ENCODE measurements around the gene RTL5. TPM values are rescaled to one million over a fixed set of nuclear protein-coding genes. Genes with fewer than 3 reads are reported as not detected.

RTL5 gene
- total and polyA plus RNA-seq, 2 experiments from 2014 or later, result 2.5 to 2.6 TPM

- H3K4me2 ChIP-seq, result no peak overlapping the region
- TF ChIP-seq CTCF (IDR thresholded peaks at IDR 0.05; ENCODE audit: poor library complexity), result no peak
- TF ChIP-seq EZH2 (IDR thresholded peaks at IDR 0.05; ENCODE audit: borderline replicate concordance), result no peak
- TF ChIP-seq EZH2phosphoT487 (IDR thresholded peaks at IDR 0.05; ENCODE audit: low read depth, severe bottlenecking, unreplicated experiment), result no peak
- no peaks in the 10 kb centered on the region for H3K36me3 ChIP-seq (replicated peaks; ENCODE audit: insufficient read depth, low read depth)
- H3K9me2 ChIP-seq (replicated peaks; ENCODE audit: insufficient read depth), result no peaks in the 10 kb centered on the region
- H4K20me1 ChIP-seq (ENCODE audit: insufficient read depth, poor library complexity, severe bottlenecking), result no peaks in the 10 kb centered on the region
- H3K4me3 ChIP-seq, result no peak overlapping the region
- DNase-seq (ENCODE audit: low spot score), result no peak
- H3K79me2 ChIP-seq, result no peaks in the 10 kb centered on the region
- no peaks in the 10 kb centered on the region for H3K4me1 ChIP-seq (ENCODE audit: insufficient read depth)
- H3K27ac ChIP-seq, result no peak overlapping the region
- no peaks in the 10 kb centered on the region for H3K27me3 ChIP-seq
- WGBS (ENCODE audit: low lambda C conversion rate, missing lambda C conversion rate), result 55% methylated on average over 4 of the region's 4 CpGs
- H3K9me3 ChIP-seq (ENCODE audit: low read depth), result no peaks in the 10 kb centered on the region
- no peak overlapping the region for H2AFZ ChIP-seq
Observed at GRCh38 chrX:72102760-72103159, 29.0 kb downstream of the RTL5 start.

- H3K79me2 ChIP-seq, result no peaks in the 10 kb centered on the region
- H3K9me2 ChIP-seq (replicated peaks; ENCODE audit: insufficient read depth), result no peaks in the 10 kb centered on the region
- H3K36me3 ChIP-seq (replicated peaks; ENCODE audit: insufficient read depth, low read depth), result no peaks in the 10 kb centered on the region
- H3K27ac ChIP-seq, result no peak overlapping the region
- no peak overlapping the region for H3K4me2 ChIP-seq
- H2AFZ ChIP-seq, result no peak overlapping the region
- H3K4me3 ChIP-seq, result no peak overlapping the region
- no peaks in the 10 kb centered on the region for H3K9me3 ChIP-seq (ENCODE audit: low read depth)
- no peaks in the 10 kb centered on the region for H4K20me1 ChIP-seq (ENCODE audit: insufficient read depth, poor library complexity, severe bottlenecking)
- DNase-seq (ENCODE audit: low spot score), result no peak
- no peaks in the 10 kb centered on the region for H3K27me3 ChIP-seq
- TF ChIP-seq EZH2 (IDR thresholded peaks at IDR 0.05; ENCODE audit: borderline replicate concordance) (no peak), CTCF (IDR thresholded peaks at IDR 0.05; ENCODE audit: poor library complexity) (no peak), EZH2phosphoT487 (IDR thresholded peaks at IDR 0.05; ENCODE audit: low read depth, severe bottlenecking, unreplicated experiment) (no peak)
- H3K4me1 ChIP-seq (ENCODE audit: insufficient read depth), result no peaks in the 10 kb centered on the region
- 72% methylated on average over 2 of the region's 2 CpGs for WGBS (ENCODE audit: low lambda C conversion rate, missing lambda C conversion rate)
Observed at GRCh38 chrX:72102126-72102525, 29.6 kb downstream of the RTL5 start.

GRCh38 chrX:72101597-72102037, 30.1 kb downstream of the RTL5 start:
- no peak overlapping the region for H2AFZ ChIP-seq
- H3K9me3 ChIP-seq (ENCODE audit: low read depth), result no peaks in the 10 kb centered on the region
- no peak overlapping the region for H3K4me2 ChIP-seq
- H3K27me3 ChIP-seq, result no peaks in the 10 kb centered on the region
- WGBS (ENCODE audit: low lambda C conversion rate, missing lambda C conversion rate), result 46% methylated on average over 4 of the region's 4 CpGs
- DNase-seq (ENCODE audit: low spot score), result no peak
- TF ChIP-seq EZH2phosphoT487 (IDR thresholded peaks at IDR 0.05; ENCODE audit: low read depth, severe bottlenecking, unreplicated experiment) (no peak), EZH2 (IDR thresholded peaks at IDR 0.05; ENCODE audit: borderline replicate concordance) (no peak), CTCF (IDR thresholded peaks at IDR 0.05; ENCODE audit: poor library complexity) (no peak)
- no peaks in the 10 kb centered on the region for H3K79me2 ChIP-seq
- H4K20me1 ChIP-seq (ENCODE audit: insufficient read depth, poor library complexity, severe bottlenecking), result no peaks in the 10 kb centered on the region
- H3K9me2 ChIP-seq (replicated peaks; ENCODE audit: insufficient read depth), result no peaks in the 10 kb centered on the region
- H3K4me3 ChIP-seq, result no peak overlapping the region
- no peak overlapping the region for H3K27ac ChIP-seq
- H3K4me1 ChIP-seq (ENCODE audit: insufficient read depth), result no peaks in the 10 kb centered on the region
- no peaks in the 10 kb centered on the region for H3K36me3 ChIP-seq (replicated peaks; ENCODE audit: insufficient read depth, low read depth)
